Activated CD8-positive, alpha-beta memory T cell treated with anti-CD3 and anti-CD28 coated beads, Interleukin-2, amount 50 U/mL, for 24 hours (primary cell): ENCODE data around the gene NRF1.

Source experiments
- DNase-seq: peaks from one replicate; pipeline ENCODE4 v3.0.0-alpha.2; 2020; ENCODE audit errors: extremely low read depth

Gene NRF1

GRCh38 chr7:129739427-129739826, 127.9 kb downstream of the NRF1 start:
- no peak for DNase-seq

GRCh38 chr7:129740574-129741410, 129.3 kb downstream of the NRF1 start:
- no peak for DNase-seq

GRCh38 chr7:129741743-129742213, 130.3 kb downstream of the NRF1 start:
- no peak for DNase-seq

- no peak for DNase-seq
Observed at GRCh38 chr7:129742256-129742655, 130.7 kb downstream of the NRF1 start.

GRCh38 chr7:129746857-129747529, 135.5 kb downstream of the NRF1 start:
- DNase-seq, result no peak

GRCh38 chr7:129748356-129749109, 137.0 kb downstream of the NRF1 start:
- DNase-seq, result no peak

- no peak for DNase-seq
Observed at GRCh38 chr7:129750091-129750490, 138.6 kb downstream of the NRF1 start.

- no peak for DNase-seq
Observed at GRCh38 chr7:129750501-129750900, 139.0 kb downstream of the NRF1 start.

- no peak for DNase-seq
Observed at GRCh38 chr7:129751916-129752315, 140.4 kb downstream of the NRF1 start.

GRCh38 chr7:129752760-129753159, 141.2 kb downstream of the NRF1 start:
- DNase-seq, result no peak

GRCh38 chr7:129754406-129754805, 142.9 kb downstream of the NRF1 start:
- no peak for DNase-seq

- DNase-seq, result no peak
Observed at GRCh38 chr7:129757991-129758390, 146.5 kb downstream of the NRF1 start.

GRCh38 chr7:129762387-129762969, 151.0 kb downstream of the NRF1 start:
- DNase-seq, result no peak

- DNase-seq, result no peak
Observed at GRCh38 chr7:129764247-129765084, 152.9 kb downstream of the NRF1 start.

GRCh38 chr7:129765352-129765751, 153.8 kb downstream of the NRF1 start:
- DNase-seq, result no peak

GRCh38 chr7:129767120-129768015, 155.8 kb downstream of the NRF1 start:
- DNase-seq, result no peak

GRCh38 chr7:129768614-129769399, 157.3 kb downstream of the NRF1 start:
- DNase-seq, result no peak

- no peak for DNase-seq
Observed at GRCh38 chr7:129769400-129769774, 157.9 kb downstream of the NRF1 start.
